GM15510 (cell line): ENCODE data around the gene TBCA.

Experiments used
- POLR2A ChIP-seq: IDR thresholded peaks from 3 replicates; pipeline ENCODE4 v1.6.1; 2011; ENCODE audit warnings: borderline replicate concordance; ENCODE audit not compliant: insufficient read length; ENCODE audit errors: extremely low read depth

TBCA gene

DNA sequence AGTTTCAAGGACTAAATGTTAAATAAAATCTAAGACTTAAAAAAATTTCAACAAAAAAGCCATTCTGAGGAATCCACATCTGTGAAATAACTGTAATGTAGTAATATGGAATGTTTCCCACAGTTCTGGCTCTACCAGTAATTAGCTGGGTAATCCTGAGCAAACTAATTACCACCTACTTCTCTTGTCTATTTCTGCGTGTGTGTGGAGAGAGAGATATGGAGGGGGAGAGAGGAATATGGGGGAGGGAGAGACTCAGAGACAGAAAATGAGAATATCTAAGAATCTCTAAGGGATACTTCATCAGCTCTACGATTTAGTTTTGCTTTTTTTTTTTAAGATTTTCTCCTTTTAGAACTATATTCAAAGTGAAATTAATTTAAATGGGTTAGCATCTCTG, 28.0 kb downstream of the TBCA start:
- no peak for TF ChIP-seq POLR2A

DNA sequence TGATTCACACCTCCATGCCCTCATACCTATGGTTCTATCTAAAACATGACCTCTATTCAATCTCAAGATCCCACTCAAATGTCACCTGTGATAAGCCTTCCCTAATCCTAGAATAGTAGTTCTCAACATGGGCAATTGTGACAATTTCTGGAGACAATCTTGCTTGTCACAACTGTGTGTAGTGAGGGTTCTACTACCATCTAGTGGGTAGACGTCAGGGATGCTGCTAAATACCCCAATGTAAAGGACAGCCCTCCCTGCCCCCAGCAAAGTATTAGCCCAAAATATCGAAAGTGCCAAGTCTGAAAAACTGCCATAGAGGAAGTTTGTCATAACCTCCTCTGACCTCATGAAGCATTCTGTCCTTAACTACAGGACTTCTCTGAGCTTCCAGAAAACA, 32.0 kb downstream of the TBCA start:
- TF ChIP-seq POLR2A = no peak

GRCh38 chr5:77743181-77743580, 33.0 kb downstream of the TBCA start:
- TF ChIP-seq POLR2A = no peak

DNA sequence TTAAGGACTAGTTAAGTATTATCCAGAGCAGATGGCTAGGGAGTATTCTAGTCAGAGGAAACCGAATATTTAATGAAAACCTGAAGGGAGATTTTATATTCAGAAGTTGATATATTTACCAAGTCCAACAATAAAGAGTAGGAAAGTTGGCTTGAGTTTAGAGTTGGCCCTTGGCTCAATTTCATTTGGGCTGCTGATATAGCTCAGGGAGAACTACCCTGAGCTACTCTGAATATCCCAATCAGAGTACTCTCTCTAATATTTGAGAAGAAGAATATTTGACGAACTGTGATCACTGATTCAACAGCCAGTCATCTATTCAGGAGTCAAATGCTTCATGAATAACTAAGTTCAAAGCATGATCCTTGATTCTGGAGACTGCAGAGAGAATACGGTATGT, 34.5 kb downstream of the TBCA start:
- TF ChIP-seq POLR2A = no peak

- TF ChIP-seq POLR2A = no peak
Measured at GRCh38 chr5:77734885-77735284, 41.3 kb downstream of the TBCA start.

- TF ChIP-seq POLR2A = no peak
Measured at GRCh38 chr5:77733130-77733529, 43.0 kb downstream of the TBCA start.

GRCh38 chr5:77727190-77727589, 48.9 kb downstream of the TBCA start:
- TF ChIP-seq POLR2A = no peak

DNA sequence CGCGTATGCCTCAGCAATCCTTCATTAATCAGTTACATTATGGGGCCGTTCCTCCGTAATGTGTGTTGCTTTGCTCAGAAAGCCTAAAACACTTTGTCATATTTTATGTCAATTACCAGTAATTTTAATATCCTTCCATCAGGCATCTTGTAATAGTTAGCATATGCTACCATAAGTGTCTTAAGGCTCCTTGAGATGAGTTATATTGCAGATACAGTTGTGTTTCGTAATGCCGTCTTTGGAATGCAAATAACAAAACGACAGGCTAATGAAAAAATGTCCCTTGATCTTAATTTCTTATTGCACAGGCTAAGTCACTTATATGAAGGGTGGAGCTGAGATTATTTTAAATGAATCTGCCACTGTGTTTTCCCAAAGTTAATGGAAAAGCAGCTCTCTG, 50.5 kb downstream of the TBCA start:
- no peak for TF ChIP-seq POLR2A

- no peak for TF ChIP-seq POLR2A
Measured at GRCh38 chr5:77724934-77725333, 51.2 kb downstream of the TBCA start.

DNA sequence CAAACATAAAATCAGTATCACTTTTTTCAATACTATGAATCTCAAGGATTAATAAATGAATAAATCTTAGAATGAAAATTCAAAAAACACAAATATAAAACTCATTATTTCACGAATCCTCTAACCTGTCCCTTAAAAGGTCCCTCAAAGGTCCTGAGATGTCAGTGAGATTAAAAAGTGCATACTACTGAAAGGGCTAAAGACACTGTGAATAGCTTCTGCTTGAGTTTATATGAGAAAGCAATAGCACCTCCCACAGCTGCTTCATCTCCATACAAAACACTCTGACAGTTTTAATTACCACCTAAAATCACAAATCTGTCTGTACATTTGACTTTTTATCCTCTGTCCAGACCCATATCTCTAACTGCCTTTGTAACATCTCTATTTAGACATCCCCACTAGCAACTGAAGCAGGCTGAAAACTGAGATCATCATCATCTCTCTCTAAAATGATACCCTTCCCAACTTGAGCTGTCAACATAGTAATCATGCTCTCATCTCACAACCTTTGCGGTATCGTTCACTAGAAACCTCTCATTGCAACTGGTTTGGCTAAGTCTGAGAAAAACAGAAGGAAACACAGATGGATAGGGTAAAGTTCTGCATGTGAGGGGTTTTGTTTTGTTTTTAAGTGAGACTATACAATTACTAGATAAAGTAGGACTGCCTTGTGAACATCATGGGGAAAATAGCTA, 56.3 kb downstream of the TBCA start:
- no peak for TF ChIP-seq POLR2A

DNA sequence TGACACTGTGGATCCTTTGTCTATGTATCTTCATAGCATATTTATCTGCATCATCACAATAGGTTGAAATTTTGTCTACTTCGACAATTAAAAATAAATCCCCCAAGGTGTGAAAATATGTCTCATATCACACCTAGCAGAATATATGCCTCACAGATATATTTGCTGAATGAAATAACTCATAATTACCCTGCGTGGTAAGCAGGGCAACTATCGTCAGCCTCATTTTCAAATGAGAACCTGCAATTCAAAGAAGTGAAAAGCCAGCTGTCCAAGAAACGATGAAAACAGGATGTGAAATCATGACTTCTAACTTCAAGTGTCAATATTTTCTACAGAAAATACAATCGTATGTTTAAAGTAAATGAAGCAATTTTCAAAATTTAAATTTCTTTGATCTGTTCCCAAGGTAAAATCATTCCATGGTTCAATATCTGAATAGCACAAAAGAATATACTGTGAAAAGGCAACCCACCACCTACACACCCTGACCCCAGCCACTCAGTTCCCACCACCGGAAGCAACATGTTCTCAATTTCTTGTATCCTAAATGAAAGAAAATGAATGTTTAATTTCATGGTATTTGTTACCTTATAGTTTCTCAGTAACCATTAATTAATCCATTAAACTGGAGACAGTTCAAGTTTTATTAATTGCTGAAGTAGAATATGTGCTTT, 57.1 kb downstream of the TBCA start:
- no peak for TF ChIP-seq POLR2A

DNA sequence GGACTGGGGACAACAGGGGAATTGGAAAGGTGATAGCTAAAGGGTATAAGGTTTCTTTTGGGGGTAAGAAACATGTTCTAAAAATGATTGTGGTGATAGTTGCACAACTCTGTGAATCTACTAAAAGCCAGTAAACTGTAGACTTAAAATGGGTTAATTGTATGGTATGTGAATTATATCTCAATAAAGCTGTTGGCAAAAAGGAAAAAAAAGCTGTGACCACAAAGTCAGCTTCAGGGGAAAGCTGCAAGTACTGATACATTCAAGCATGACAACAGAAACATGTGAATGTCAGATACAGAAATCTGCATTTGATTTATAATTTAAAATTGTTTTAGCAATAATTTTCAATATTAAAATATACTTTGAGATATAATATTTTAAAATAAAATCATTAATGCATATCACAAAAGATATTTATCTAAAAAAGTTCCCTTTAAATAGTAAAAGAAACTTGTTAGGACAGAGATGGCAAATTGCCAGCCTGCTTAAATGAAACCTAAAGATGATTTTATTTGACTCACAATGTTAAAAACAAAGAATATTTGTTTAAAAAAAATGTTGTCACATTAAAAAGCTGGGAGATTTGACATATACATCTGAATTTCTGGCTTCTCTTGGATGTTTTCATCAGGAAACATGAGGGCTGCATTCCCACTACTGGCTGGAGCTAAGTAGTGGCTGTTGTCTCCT, 66.0 kb downstream of the TBCA start:
- no peak for TF ChIP-seq POLR2A

- TF ChIP-seq POLR2A = no peak
Measured at GRCh38 chr5:77709340-77709739, 66.8 kb downstream of the TBCA start.

DNA sequence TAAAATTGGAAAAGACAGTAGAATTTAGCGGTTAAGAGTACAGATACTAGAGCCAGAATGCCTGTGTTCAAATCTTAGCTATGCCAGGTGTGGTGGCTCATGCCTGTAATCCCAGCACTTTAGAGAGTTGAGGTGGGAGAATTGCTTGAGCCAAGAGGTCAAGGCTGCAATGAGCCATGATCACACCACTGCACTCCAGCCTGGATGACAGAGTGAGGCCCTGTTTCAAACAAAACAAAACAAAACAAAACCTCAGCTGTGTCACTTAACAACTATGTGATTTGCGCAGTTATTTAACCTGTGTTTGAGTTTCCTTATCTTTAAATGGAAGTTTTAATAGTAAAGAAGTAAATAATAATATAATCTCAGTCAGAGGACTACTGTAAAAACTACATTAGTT, 68.3 kb downstream of the TBCA start:
- TF ChIP-seq POLR2A = no peak

DNA sequence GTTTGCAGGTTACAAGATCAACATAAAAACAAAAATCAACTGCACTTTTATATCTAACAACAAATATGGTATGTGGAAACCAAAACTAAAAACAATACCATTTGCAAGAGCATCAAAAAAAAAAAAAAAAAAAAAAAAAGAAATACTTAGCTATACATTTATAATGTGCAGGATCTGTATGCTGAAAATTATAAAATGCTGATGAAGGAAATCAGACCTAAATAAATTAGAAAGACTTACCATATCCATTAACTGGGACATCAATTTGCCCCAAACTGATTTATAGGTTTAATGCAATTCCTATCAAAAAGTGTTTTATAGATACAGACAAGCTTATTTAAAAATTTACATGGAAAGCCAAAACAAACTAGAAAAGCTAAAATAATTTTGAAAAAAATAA, 77.2 kb downstream of the TBCA start:
- no peak for TF ChIP-seq POLR2A

- TF ChIP-seq POLR2A = no peak
Measured at GRCh38 chr5:77697692-77698091, 78.4 kb downstream of the TBCA start.
